Embryonic facial prominence (tissue), 1 donor: ENCODE data around the gene RAB22A.
"Not testable (repeated sequence)": the region's sequence is repeated elsewhere in the genome, so short reads cannot be mapped to it uniquely, and the experiment has no call there.

Experiments
- DNase-seq: peaks from one replicate; pipeline ENCODE4 v3.0.0-alpha.2; 2016; ENCODE audit errors: extremely low spot score

RAB22A gene

GRCh38 chr20:58344741-58345140 is 35.2 kb downstream of the RAB22A start:
- DNase-seq, result no peak

GRCh38 chr20:58349570-58349969 is 40.1 kb downstream of the RAB22A start:
- no peak for DNase-seq

GRCh38 chr20:58352468-58352867 is 43.0 kb downstream of the RAB22A start:
- DNase-seq, result no peak

- no peak for DNase-seq
These were observed 49.9 kb downstream of the RAB22A start for GRCh38 chr20:58359441-58359840.

- no peak for DNase-seq
These were observed 51.4 kb downstream of the RAB22A start for GRCh38 chr20:58360936-58361335.

- DNase-seq, result no peak
These were observed 52.1 kb downstream of the RAB22A start for GRCh38 chr20:58361481-58362205.

GRCh38 chr20:58362206-58362516 is 52.6 kb downstream of the RAB22A start:
- no peak for DNase-seq

GRCh38 chr20:58362970-58363369 is 53.5 kb downstream of the RAB22A start:
- DNase-seq, result no peak

- no peak for DNase-seq
These were observed 57.4 kb downstream of the RAB22A start for GRCh38 chr20:58366866-58367265.

- DNase-seq, result no peak
These were observed 63.3 kb downstream of the RAB22A start for GRCh38 chr20:58372806-58373205.

GRCh38 chr20:58373296-58373695 is 63.8 kb downstream of the RAB22A start:
- DNase-seq, result not testable (repeated sequence)

GRCh38 chr20:58374027-58374850 is 64.7 kb downstream of the RAB22A start:
- DNase-seq, result no peak

- peak; percentile 14 for DNase-seq
These were observed 65.6 kb downstream of the RAB22A start for GRCh38 chr20:58374906-58375758.

GRCh38 chr20:58375759-58376352 is 66.3 kb downstream of the RAB22A start:
- no peak for DNase-seq

- no peak for DNase-seq
These were observed 67.5 kb downstream of the RAB22A start for GRCh38 chr20:58377017-58377416.

- DNase-seq, result no peak
These were observed 68.4 kb downstream of the RAB22A start for GRCh38 chr20:58377766-58378401.

GRCh38 chr20:58378704-58379103 is 69.2 kb downstream of the RAB22A start:
- DNase-seq, result no peak

- no peak for DNase-seq
These were observed 72.1 kb downstream of the RAB22A start for GRCh38 chr20:58381627-58382026.

GRCh38 chr20:58382096-58382495 is 72.6 kb downstream of the RAB22A start:
- DNase-seq, result no peak

GRCh38 chr20:58384821-58385220 is 75.3 kb downstream of the RAB22A start:
- DNase-seq, result no peak

- DNase-seq, result no peak
These were observed 78.6 kb downstream of the RAB22A start for GRCh38 chr20:58388028-58388601.
